ENCODE measurements around the gene ADAM19. TPM values are rescaled to one million over a fixed set of nuclear protein-coding genes. Genes with fewer than 3 reads are reported as not detected.

ADAM19 gene
- total RNA-seq, 4 donors from 2014 or later = 4.0 to 28.1 (median 15.1) TPM

DNA sequence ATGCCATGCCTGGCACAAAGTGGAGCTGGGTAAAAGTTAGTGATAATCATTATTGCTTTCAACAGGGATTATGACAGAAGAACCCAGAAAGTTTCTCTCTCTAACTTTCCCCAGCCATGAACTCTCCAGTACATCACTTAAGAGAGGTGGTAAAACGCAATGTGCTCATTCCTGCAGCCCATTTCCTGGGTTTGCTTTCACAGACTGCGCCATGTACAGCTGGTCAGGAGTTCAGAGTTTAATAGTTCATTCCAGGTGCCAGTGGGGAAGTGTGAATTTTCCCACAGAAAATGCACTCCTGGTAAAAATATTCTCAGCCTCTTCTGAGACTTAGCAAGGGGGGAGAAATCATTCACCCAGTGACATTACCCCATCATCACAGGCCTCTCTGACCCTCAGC, 35.5 kb downstream of the ADAM19 start:
- in situ Hi-C loops (cut with MboI; ENCODE audit: low pct_ligation_motif_present in 1 of 4, low pct_unique_long_range_greater_than_20kb in 1 of 4, low sequenced_read_pairs in 3 of 4) = no loop called here
- Histone ChIP-seq H3K36me3 (no peaks in the 10 kb centered on the region), H3K27ac (peak overlapping the region; percentile 81 to 84 (median 83)), H3K27me3 (no peaks in the 10 kb centered on the region), H3K9me3 (no peaks in the 10 kb centered on the region), H3K4me1 (peaks cover 35 to 59% (median 40%) of the 10 kb centered on the region in 4 donors), H3K4me3 (no peak overlapping the region)
- no peak for DNase-seq
- intact Hi-C loops (cut with DNase I; ENCODE audit: low total_unique reads) = no loop called here
- WGBS, 2 donors (ENCODE audit: low coverage in 1 of 2) = 73% methylated on average over 2 of the region's 2 CpGs; no CpG with 5 or more reads in 1 of the 2 donors
- TF ChIP-seq, protein P1, sequence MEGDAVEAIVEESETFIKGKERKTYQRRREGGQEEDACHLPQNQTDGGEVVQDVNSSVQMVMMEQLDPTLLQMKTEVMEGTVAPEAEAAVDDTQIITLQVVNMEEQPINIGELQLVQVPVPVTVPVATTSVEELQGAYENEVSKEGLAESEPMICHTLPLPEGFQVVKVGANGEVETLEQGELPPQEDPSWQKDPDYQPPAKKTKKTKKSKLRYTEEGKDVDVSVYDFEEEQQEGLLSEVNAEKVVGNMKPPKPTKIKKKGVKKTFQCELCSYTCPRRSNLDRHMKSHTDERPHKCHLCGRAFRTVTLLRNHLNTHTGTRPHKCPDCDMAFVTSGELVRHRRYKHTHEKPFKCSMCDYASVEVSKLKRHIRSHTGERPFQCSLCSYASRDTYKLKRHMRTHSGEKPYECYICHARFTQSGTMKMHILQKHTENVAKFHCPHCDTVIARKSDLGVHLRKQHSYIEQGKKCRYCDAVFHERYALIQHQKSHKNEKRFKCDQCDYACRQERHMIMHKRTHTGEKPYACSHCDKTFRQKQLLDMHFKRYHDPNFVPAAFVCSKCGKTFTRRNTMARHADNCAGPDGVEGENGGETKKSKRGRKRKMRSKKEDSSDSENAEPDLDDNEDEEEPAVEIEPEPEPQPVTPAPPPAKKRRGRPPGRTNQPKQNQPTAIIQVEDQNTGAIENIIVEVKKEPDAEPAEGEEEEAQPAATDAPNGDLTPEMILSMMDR (IDR thresholded peaks at IDR 0.05) = no peak
- TF ChIP-seq POLR2AphosphoS5 (IDR thresholded peaks at IDR 0.05) (no peak), EP300 (IDR thresholded peaks at IDR 0.05; ENCODE audit: low read depth) (no peak), POLR2A (IDR thresholded peaks at IDR 0.05) (no peak)

DNA sequence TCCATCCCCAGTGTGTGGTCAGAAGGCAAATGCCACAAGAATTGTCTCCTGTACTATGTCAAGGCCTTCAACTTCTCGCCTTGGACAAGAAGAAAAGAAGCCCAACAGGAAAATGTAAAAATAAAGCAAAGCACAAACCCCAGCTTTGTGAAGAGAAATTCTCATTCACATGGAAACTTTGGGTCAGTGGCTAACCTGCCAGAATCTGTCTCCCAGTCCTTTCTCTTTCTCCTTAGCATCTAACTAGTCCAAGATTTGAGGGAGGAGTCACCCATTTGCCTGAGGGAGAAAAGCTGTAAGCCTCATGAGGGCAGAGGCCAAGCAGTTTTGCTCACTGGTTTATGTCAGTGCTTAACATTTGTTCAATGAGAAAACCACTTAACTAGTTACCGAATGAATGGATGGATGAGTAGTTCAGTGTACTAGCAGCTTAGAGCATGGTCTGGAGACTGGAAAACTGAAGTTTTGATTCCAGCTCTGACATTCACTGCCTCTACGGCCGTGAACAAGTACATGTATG, 36.0 kb downstream of the ADAM19 start:
- DNase-seq = no peak

DNA sequence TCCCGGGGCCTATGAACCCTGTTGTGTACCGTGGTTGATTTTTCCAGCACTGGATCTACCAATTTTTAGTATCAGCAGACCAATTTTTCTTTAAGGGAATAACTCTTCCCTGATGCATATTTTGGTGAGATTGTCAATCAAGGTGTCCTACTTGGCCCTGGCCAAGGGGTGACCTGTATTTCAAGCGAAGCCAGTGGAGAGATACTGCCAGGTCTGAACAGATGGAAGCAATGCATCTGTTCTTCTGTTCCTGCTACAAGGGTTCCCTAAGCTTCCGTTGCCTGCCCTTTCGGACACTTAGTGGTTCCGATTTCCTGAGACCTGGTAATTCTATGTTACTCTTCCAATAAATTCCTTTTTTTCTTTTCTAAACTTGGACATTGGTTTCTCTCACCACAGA, 37.3 kb downstream of the ADAM19 start:
- peaks cover 30 to 44% (median 36%) of the 10 kb centered on the region in 4 donors for H3K4me1 ChIP-seq
- H3K4me3 ChIP-seq = no peak overlapping the region
- intact Hi-C loops (cut with DNase I; ENCODE audit: low total_unique reads) (no loop called here), in situ Hi-C loops (cut with MboI; ENCODE audit: low pct_ligation_motif_present in 1 of 4, low pct_unique_long_range_greater_than_20kb in 1 of 4, low sequenced_read_pairs in 3 of 4) (no loop called here)
- H3K36me3 ChIP-seq = no peaks in the 10 kb centered on the region
- TF ChIP-seq, protein P1 (IDR thresholded peaks at IDR 0.05) = no peak
- TF ChIP-seq EP300 (IDR thresholded peaks at IDR 0.05; ENCODE audit: low read depth) = no peak
- TF ChIP-seq POLR2A (IDR thresholded peaks at IDR 0.05) = no peak
- TF ChIP-seq POLR2AphosphoS5 (IDR thresholded peaks at IDR 0.05) = no peak
- no peaks in the 10 kb centered on the region for H3K27me3 ChIP-seq
- 88 to 96% methylated on average over 6 of the region's 6 CpGs for whole genome bisulfite sequencing, 2 donors (ENCODE audit: low coverage in 1 of 2)
- no peaks in the 10 kb centered on the region for H3K9me3 ChIP-seq
- peak overlapping the region; percentile 81 to 84 (median 83) for H3K27ac ChIP-seq
- no peak for DNase-seq

More for the DNA sequence above, 36.0 kb downstream of the ADAM19 start:
- TF ChIP-seq POLR2AphosphoS5 (IDR thresholded peaks at IDR 0.05) (no peak), EP300 (IDR thresholded peaks at IDR 0.05; ENCODE audit: low read depth) (no peak), POLR2A (IDR thresholded peaks at IDR 0.05) (no peak)
- TF ChIP-seq, protein P1 (IDR thresholded peaks at IDR 0.05) = no peak
- in situ Hi-C loops (cut with MboI; ENCODE audit: low pct_ligation_motif_present in 1 of 4, low pct_unique_long_range_greater_than_20kb in 1 of 4, low sequenced_read_pairs in 3 of 4) = no loop called here
- 63 to 71% methylated on average over 1 to 4 of the region's 4 CpGs for WGBS, 2 donors (ENCODE audit: low coverage in 1 of 2)
- intact Hi-C loops (cut with DNase I; ENCODE audit: low total_unique reads) = no loop called here
- no peaks in the 10 kb centered on the region for H3K9me3 ChIP-seq
- peaks cover 32 to 54% (median 40%) of the 10 kb centered on the region in 4 donors for H3K4me1 ChIP-seq
- H3K4me3 ChIP-seq = no peak overlapping the region
- H3K36me3 ChIP-seq = no peaks in the 10 kb centered on the region
- no peaks in the 10 kb centered on the region for H3K27me3 ChIP-seq
- peak overlapping the region; percentile 81 to 84 (median 83) for H3K27ac ChIP-seq

DNA sequence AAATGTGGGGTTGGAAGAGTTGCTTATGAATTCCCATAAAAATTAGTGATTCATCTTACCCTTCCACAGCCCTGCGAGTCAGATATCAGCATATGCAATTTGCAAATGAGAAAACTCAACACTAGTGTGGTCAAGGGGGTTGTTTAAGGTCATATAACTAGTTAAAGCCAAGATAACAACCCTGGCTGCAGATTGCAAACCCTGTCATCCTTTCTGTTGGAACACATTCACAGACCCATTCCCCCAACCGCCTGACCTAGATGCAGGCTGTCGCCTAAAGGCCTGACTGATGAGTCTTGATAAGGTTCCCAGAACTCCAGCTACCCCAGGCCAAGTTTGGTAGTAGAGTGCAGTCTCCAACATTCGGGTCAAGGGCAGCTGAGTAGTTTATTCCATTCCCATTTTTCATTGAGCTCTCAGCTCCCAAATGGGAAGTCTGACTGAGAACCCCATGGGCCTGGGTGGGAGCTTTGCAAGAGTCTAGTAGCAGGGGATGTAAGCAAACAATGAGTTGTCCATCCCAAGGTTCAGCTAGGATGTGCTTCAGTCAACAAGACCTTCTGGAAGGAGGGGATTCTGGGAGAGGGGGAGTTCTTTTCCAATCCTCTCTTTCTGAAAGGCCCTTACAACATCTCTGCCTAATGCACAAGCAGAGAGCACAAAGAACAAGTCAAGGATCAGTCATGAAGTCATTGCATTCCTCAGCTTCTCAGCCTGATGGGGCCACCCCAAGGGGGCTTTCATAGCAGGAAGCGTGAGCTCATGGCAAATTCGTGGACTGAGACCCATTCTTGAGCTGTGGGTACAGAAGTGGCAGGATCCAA, 40.3 kb downstream of the ADAM19 start:
- H3K4me1 ChIP-seq = peaks cover 12 to 19% (median 15%) of the 10 kb centered on the region in 4 donors

More for the DNA sequence above, 40.3 kb downstream of the ADAM19 start:
- 55 to 86% methylated on average over 1 to 6 of the region's 6 CpGs for WGBS, 2 donors (ENCODE audit: low coverage in 1 of 2)
- peak overlapping the region; percentile 30 to 65 (median 50) for H3K27ac ChIP-seq
- H3K4me3 ChIP-seq = no peak overlapping the region
- intact Hi-C loops (cut with DNase I; ENCODE audit: low total_unique reads) (no loop called here), in situ Hi-C loops (cut with MboI; ENCODE audit: low pct_ligation_motif_present in 1 of 4, low pct_unique_long_range_greater_than_20kb in 1 of 4, low sequenced_read_pairs in 3 of 4) (no loop called here)
- H3K9me3 ChIP-seq = no peaks in the 10 kb centered on the region
- DNase-seq = no peak
- TF ChIP-seq, protein P1 (IDR thresholded peaks at IDR 0.05) = no peak
- no peak for TF ChIP-seq POLR2A (IDR thresholded peaks at IDR 0.05)
- TF ChIP-seq EP300 (IDR thresholded peaks at IDR 0.05; ENCODE audit: low read depth) = no peak
- peak in 2 of 3 donors; percentile 8 to 9 for TF ChIP-seq POLR2AphosphoS5 (IDR thresholded peaks at IDR 0.05)
- H3K36me3 ChIP-seq = no peaks in the 10 kb centered on the region
- H3K27me3 ChIP-seq = no peaks in the 10 kb centered on the region
